DMS 273 (cell line): Measurements from ENCODE around the gene ZNF79.

ENCODE experiments used
- DNase-seq: peaks from one replicate; lab custom pipeline; 2025; ENCODE audit not compliant: unreplicated experiment; lab: John Stamatoyannopoulos, UW

Gene ZNF79

DNA sequence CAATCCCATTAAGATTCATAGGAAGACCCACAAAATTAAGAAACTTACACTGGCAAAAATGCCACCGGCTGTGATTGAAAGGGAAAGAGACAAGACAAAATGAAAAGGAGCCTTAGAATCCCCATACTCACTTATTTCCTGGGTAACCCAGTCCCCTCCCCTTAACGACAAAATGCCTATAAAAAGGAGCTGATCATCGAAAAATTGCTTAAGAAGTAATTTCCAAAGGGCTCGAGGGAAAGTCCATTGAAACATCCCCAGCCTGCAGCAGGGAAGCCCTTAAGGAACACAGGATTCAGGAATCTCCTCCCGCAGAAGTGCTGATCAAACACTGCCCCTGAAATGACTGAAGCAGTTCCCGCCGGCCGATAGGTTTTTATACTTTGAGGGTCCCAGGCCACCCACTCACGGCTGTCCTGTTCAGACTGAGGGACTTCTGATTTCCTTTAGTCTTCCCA lies 677 bp upstream of the ZNF79 start:
- DNase-seq = no peak

DNA sequence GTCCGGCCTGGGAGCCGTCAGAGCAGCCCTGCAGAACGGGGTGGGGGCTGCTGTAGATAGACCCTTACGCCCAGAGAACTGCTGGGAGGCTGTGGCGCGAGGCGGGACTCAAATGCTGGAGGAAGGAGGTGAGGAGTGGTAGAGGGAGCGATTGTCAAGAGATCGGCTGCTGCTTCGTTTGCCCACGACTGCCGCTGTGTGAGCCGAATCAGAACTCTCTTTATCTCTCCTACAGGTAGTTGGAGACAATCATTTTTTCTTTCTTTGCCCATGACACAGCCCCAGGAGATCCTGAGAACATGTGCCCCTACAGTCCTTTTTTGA lies 456 bp downstream of the ZNF79 start:
- peak; percentile 68 for DNase-seq

DNA sequence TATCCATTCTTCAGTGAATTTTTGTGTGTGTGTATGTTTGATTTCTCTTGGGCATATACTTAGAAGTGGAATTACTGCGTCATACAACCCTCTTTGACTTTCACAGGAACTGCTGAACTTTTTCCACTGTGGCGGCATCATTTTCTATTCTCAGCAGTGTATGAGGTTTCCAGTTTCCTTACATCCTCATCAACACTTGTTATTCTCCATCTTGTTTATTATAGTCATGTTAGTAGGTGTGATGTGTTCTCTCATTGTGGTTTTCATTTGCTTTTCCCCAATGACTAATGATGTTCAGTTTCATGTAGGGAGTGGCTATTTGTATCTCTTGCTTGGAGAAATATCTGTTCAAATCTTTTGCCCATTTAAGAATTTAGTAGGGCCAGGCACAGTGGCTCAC lies 2.6 kb downstream of the ZNF79 start:
- no peak for DNase-seq

DNA sequence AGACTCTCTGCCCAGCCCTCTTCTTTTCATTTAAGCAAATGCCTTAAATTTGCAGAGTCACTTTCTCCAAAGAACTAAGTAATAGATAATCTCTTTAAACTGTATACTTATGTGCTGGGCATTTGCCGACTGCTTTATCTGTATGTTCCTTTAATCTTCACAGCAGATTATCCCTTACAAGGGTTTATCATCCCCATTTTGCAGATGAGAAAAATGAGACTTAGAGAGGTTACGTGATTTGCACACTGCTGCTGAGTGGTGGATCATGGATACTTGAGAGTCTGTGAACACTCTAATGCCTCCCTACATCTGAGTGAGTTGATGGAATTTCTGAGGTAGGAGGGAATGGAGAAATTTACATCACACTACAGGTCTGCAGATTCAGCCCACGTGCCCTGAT lies 4.2 kb downstream of the ZNF79 start:
- DNase-seq = no peak

DNA sequence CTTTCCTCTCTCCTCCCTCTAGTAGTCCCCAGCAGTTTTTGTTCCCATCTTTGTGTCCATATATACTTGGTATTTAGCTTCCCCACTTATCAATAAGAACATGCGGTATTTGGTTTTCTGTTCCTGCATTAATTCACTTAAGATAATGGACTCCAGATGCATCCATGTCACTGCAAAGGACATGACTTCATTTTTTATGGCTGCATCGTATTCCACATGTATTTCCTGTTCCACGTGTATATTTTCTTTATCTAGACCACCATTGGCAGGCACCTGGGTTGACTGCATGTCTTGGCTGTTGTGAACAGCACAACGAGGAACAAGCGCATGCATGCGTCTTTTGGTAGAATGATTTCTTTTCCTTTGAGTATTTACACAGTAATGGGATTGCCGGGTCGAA lies 6.2 kb downstream of the ZNF79 start:
- no peak for DNase-seq

DNA sequence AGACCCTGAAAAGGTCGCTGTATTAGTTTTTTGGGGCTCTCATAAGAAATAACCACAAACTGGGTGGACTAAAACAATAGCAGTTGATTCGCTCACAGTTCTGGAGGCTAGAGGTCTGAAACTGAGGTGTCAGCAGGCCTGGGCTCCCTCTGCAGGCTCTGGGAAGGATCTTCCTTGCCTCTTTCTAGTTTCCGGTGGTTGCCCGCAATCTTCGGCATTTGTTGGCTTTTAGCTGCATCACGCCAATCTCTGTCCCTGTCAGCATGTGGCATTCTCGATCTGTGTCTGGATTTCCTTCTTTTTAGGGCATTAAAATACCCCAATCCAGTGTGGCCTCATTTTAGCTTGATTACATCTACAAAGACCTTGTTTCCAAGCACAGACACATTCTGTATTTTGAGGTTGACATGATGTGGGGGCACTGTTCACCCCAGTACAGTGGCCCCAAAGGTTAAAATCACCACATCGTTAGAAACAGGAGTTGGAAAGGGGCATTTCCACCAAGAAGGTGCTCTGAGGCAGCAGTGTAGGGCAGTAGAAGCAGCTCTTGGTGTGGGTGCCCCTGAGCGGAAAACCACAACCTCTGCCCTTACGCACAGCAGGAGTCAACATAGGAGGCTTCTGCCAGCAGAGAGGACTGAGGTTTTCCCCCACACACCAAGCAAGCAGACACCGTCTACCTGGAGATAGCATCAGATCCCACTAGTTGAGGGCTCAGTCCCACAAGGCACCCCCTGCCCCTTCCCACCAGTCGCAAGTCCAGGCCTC lies 13.5 kb downstream of the ZNF79 start:
- DNase-seq = no peak

DNA sequence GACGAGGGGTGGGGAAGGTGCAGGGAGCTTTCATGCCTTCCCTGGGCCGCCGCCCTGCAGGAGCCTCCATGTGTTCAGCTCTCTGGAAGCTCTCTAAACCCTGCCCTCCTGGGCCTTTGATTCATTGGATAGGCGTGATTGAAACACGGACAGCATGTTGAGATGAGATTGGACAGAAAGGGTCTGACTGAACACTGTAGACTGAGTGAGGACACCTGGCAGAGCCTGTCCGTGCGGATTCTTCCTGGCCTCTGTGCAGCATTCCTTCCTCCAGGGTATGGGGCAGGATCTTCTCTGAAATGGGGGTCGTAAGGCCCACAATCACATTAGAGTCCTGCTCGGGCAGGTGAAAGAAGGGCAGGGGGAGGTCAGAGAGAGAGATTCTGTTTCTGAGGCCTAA lies 14.2 kb downstream of the ZNF79 start:
- no peak for DNase-seq

DNA sequence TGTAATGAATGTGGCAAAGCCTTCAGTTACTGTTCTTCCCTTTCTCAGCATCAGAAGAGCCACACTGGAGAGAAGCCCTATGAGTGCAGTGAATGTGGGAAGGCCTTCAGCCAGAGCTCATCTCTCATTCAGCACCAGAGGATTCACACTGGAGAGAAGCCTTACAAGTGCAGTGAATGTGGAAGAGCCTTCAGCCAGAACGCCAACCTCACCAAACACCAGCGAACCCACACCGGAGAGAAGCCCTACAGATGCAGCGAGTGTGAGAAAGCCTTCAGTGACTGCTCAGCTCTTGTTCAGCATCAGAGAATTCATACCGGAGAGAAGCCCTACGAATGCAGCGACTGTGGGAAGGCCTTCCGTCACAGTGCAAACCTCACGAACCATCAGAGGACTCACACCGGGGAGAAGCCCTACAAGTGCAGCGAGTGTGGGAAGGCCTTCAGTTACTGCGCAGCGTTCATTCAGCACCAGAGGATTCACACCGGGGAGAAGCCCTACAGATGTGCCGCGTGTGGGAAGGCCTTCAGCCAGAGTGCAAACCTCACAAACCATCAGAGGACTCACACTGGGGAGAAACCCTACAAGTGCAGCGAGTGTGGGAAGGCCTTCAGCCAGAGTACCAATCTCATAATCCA lies 20.2 kb downstream of the ZNF79 start:
- peak; percentile 69 for DNase-seq

DNA sequence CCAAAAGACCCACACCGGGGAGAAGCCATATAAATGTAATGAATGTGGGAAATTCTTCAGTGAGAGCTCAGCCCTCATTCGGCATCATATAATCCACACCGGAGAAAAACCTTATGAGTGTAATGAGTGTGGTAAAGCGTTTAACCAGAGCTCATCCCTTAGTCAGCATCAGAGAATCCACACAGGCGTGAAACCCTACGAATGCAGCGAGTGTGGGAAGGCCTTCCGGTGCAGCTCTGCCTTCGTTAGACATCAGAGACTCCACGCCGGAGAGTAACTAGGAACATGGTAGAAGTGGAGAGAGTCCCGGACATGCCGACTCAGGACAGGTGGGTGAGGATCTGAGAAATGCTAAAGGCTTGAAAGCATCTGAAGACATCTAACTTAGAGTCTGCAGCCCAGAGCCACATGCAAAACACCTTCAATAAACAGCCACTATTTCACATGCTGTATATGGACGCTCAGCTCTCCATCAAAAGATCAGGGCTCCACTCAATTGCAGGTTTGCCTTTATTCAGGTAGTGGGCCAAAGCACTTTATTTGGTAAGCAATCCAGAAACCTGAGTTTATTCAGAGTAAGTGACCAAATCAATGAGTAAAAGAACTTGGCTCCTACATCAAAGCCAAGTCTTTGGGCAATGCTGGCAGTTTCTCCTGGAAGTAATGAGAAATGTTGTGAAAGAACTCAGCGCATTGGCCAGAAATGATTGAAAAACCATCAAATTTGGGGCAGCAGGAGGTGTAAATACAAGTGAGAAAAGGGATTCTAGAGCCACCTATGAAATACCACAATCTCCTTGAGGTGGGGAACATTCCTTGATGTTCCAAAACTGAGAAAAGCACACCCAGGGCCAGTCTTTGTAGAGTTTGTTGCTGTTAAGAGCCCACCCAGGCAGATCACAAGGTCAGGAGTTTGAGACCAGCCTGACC lies 21.0 kb downstream of the ZNF79 start:
- DNase-seq = peak; percentile 72

DNA sequence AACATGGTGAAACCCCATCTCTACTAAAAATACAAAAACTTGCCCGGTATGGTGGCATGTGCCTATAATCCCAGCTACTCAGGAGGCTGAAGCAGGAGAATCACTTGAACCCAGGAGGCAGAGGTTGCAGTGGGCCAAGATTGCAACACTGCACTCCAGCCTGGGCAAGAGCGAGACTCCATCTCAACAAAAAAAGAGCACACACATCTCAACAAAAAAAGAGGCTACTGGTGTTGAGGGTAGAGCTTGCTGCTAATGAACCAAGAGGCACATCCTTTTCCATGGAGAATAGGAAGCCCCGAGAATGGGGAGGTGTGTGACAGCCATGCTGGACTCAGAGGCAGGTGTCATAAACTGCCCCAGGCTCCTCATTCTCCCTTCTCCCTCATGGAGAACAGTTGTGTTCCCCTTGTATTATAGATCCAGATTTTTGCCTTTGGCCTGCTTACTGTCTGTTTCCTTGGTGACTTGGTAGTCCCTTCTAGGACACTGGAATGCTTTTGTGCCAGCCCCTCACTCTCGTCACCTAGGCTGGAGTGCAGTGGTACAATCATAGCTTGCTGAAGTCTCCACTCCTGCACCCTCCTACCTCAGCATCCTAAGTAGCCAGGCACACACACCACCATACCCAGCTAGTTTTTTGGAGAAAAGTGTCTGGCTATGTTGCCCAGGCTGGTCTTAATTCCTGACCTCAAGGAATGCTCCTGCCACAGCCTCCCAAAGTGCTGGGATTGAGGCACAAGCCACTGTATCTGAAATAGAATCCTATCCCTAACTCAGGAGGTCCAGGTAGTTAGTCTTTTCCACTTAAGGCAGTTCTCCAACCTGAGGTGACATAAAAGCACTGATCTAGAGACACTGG lies 21.9 kb downstream of the ZNF79 start:
- peak; percentile 69 for DNase-seq

DNA sequence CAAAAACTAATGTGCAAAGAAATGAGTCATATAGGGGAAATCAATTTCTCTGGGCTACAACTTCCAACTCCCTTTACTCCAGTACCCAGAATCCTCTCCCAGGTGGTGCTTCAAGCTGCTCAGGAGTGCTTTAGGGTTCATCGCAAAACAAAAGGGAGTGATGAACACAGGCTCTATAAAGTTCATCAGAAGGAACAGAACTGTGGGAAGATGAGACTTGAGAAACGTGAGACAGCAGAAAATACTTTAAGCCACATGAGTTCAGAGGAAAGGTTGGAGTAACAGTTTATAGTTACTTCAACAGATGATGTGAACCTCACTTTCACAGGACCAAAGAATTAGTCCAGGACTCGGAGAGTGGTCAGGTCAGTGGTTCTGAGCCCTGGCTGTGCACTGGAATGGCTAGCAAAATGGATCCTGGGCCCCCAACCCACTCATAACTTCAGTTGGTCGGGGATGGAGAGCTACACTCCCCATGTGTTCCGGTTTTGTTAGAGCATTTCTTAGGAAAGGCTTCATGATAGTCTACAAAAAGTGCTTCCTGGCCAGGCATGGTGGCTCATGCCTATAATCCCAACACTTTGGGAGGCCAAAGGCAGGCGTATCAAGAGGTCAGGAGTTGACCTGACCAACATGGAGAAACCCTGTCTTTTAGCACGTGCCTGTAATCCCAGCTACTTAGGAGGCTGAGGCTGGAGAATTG lies 22.7 kb downstream of the ZNF79 start:
- peak; percentile 68 for DNase-seq

DNA sequence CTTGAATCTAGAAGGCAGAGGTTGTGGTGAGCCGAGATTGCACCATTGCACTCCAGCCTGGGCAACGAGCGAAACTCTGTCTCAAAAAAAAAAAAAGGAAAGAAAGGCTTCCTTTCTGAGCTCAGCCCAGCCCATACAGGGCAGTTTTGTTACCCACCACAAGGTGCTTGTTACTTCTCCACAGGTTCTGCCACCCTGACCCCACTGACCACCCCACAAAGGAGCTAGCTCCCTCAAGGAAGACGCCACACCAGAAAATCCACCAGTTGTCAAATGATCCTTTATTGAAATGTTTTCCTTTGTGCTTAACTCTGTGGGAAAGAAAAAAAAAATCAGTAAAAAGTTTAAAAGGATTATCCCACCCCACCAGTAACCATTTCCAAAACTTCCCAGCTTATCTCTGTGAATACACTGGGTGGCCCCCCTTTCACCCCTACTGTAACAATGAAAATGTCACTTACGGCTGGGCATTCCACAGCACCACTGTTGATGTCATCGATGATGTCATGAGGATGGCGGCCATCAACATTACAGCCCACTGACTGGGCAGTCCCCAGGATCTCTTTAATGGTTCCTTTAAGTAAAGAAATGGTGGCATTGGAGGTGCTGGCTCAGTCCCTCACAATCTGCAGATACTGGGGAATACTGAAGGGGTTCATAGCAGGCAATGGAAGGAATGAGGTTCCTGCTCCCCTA lies 23.4 kb downstream of the ZNF79 start:
- peak; percentile 41 for DNase-seq

DNA sequence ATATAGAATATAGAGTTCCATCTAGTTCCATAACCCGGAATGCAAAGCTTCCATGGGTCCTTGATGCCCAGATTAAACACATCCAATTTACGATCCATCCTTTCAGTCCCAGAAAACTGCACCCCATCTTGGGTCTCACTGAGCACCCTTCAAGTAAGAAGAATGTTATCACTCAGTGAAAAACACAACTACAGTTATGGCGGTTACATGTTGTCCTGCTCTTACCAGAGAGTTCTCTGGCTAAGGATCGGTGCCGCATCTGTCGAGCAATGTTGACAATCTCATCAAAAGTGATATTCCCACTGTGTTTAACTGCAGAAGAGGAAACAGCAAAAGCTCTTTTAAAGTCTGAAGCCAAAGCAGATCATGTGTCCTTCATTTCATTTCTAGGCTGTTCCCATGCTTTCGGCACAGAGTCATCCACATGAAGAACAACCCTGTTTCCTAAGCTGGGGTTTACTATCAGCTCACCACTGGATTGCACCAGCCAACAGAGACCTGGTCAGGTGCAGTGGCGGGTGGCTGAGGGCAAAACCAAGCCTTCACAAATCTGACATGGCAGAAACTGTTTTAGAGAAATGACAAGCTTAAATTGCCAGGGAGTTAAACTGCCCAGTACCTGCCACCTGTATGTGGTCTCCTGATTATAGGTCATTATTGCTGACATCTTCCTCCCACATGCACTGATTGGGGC lies 24.1 kb downstream of the ZNF79 start:
- DNase-seq = peak; percentile 25

DNA sequence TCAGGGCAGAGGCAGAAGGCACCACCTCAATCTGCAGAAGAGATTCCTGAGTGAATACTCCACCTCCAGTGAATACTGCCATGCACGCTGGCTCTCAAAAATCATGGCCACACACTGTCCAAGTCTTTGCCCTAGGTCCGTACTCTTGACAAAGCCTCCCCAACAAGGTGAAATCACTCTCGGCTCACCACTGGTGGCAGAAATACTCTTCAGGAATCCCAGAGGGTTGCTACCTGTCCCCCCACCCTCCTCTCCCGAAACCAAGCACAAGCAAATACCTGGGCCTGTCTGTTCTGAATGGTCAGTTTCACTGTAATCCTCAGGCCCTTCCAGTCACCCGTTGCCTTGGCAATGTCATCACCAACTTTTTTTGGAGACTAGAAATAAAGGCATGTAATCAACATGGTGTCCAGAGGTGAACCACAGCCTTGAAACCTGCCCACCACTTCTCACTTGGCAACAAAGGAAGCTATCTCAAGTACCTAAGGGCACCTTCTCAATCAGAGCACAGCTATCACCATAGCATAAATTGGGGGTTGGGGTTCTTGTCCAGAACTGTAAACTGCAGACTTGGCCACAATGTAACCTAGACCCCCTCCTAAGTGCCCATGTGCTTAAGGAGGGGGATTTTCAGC lies 25.3 kb downstream of the ZNF79 start:
- peak; percentile 31 for DNase-seq

DNA sequence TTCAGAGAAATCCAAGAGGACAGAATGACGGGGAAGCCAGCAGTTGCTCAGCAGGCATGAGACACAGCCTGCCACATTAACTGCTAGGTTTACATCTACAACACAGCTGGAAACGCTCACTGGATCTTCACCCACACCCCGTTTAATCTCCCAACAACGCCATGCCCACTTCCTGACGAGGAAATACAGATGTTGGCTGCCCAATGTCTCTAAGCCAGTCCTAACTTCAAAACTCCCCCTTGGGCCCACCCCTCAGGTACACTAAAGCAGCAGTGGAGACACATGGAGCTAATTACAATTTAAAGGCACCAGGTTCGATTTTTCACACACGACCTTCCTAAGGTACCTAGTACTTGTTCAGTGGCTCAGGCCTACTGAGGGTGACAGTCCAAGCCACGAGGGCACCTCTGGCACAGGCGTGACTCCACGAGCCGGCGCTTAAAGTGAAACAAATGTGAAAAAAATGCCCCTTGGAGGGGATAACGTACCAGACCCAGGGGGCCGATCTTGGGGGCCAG lies 26.1 kb downstream of the ZNF79 start:
- no peak for DNase-seq

DNA sequence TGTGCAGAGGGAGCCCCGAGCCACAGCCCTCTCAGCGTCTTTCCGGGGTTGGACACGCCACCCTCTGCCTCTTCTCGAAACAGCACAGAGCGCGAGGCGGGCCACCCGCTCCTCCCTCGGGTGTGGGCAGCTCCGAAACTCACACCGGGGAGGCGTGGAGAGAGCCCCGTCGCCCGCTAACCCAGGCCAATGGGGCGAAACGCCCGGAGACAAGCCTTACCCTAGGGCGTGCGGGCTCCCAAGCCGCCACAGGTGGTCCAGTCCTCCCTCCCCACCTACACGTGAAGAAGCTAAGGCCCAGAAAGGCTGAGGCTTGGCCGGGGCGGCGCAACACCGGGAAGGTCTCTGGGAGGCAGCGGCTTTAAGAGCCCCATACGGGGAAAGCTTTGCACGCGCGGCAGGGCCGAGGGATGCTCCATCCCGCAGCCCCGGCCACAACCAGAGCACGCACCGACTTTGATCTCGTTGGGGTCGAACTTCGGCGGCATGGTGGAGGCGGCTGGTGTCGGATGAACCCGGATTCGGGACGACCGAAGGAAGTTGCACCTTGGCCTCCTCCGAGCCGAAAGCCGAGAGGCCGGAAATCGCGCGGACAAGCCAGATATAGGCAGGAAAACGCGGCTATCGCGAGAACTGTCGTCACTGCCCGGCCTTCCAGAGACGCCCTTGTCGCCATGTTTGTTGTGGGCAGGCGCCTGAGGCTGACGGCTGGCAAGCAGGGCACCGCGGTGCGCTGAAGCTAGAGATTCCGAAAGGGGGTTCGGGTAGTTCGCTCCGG lies 26.8 kb downstream of the ZNF79 start, which contains the start of the genes LRSAM1 and RPL12:
Gene LRSAM1 (plus strand): TSS at position 681 of the 778 bp plus-strand sequence. CDS start 3,018 bp downstream, outside the sequence.
Gene RPL12 (minus strand): TSS at position 577 of the 778 bp plus-strand sequence. CDS start 89 bp downstream, at position 488.
- peak; percentile 96 for DNase-seq

DNA sequence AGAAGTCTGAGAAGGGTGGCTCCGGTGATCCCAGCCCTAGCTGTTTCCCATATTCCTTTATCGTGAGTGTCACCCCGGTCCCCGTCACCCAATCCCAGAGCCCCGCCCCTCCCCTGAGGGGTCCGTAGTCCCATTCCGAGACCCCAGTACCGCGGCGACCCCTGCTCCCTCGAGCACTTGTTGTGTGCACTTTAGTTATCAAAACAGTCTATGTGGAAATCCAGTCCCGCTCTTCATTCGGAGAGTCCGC lies 27.4 kb downstream of the ZNF79 start:
- no peak for DNase-seq
